DMS 273 treated with DMSO at 0.1 percent for 48 hours (cell line): Measurements from ENCODE around the gene KCNAB2.

ENCODE experiments used
- DNase-seq: peaks from one replicate; lab custom pipeline; 2025; lab: John Stamatoyannopoulos, UW

KCNAB2 gene

DNA sequence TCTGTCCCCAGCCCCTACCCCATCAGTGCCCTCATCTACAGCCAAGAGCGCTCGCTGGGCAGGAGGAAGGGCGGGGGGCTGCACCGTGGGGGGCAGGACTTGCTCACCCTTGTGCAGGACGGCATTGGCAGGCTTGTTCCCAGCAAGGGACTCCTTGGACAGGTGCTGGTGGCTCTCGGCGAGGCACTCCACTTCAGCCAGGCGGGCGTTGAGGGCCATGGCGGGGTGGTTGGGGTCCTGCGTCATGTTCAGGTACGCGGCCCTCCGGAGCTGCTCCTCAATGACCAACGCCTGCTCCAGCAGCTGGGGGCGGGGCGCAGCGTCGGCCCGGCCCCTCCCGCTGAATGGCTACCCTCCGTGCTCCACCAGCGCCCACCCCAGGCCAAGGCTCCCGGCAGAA, 64.0 kb downstream of the KCNAB2 start:
- DNase-seq, result no peak

DNA sequence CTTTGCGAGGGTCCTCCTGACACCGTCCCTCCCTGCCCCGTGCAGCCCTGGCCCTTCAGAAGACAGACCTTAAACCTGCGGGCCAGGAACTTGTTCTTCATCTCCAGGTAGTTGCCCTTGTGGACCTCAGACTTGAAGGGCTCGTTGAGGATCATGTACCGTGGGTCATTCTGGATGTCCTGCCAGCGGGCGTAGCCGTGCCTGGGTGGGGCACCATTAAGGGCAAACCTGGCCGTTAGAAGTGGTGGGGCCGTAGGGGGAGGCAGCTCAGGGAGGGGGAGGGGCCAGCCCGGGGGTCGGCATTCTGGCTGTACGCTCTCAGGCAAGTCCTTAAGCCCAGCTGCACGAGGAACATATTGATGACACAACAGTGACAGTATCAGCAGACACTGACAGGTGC, 64.6 kb downstream of the KCNAB2 start:
- DNase-seq, result no peak

DNA sequence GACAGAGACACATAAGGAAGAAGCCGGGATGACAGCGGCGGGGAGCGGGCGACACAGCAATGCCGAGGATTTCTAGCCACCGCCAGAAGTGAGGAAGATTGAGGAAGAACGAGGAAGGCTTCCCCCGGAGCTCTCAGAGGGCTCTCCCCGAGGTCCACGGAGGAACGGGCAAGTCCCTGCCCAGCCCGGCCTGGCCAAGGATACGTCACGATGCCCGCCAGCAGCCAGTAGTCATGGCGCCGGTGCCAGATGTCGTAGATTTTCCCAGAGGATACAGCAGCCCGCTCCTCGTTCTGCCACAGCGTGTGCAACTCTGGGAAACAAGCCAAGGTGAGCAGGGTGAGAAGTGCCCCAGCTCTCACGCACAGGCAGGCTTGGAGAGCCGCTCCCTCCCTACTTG, 65.9 kb downstream of the KCNAB2 start:
- DNase-seq, result peak; percentile 92

DNA sequence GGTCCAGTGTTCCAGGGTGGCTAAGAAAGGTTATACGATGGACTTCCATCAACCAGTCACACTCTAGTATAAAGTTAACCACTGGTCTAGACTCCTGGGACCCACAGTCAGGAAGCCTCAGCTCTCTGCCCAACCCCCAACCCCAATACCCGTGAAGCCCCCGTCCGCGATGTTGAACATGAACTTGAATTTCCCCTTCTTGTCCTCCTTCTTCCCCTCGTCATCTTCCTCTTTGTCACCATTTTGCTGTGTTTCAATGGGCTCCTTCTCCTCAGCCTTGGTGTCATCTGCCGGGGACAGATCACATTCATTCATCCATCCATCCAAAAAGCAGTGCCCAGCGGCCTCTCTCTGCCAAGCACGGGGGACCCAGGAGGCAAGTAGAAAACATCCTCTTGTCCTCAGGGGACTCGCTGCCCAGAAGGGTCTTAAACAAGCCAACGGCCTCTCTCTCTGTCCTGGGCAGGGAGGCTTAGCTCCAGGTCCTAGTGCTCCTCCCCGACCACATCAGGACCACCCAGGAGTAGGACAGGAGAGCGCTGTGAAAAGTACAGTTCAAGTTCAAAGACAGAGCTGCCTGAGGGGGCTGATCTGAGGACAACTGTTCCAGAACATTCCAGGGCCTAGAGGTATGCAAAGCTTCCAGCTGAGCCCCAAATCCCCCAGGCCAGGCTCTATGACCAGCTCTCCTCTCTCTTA, 66.5 kb downstream of the KCNAB2 start:
- no peak for DNase-seq

DNA sequence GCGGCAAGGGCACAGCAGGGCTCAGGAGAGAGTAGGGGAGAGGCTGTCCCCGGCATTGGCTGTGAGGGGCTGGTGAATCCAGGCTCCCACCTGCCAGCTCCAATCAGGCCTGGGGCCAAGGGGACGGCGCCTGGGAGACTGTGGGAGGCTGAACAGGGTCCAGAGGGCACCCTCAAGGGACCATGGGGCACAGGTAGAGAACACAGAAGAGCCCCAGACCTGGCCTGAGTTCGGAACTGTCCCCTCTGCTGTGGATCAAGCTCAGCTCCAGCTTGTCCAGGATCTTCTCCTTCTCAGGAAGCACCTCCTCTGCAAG, 67.0 kb downstream of the KCNAB2 start:
- no peak for DNase-seq

DNA sequence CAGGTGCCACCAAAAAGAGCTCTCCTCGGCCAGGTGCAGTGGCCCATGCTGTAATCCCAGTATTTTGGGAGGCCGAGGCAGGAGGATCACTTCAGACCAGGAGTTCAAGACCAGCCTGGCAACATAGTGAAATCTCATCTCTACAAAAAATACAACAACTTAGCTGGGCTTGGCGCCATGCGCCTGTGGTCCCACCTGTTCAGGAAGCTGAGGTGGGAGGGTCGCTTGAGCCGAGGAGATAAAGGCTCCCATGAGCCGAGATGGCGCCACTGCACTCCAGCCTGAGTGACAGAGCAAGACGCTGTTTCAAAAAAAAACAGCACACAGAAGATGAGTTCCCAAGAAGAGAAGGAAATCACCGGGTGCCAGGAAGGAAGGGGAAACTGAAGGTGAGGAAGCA, 67.4 kb downstream of the KCNAB2 start:
- no peak for DNase-seq

DNA sequence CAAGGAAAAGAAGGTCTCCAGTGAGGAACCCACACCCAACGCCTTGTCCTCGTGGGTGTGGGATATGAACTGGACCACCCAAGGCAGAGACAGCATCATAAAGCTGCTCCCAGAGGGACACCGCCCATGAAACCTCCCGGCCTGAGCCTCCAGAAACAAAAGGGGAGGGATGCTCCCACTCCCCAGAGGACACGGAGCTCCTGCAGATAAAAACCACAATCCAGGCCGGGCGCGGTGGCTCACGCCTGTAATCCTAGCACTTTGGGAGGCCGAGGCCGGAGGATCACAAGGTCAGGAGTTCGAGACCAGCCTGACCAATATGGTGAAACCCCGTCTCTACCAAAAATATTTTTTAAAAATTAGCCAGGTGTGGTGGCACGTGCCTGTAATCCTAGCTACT, 68.1 kb downstream of the KCNAB2 start:
- no peak for DNase-seq

DNA sequence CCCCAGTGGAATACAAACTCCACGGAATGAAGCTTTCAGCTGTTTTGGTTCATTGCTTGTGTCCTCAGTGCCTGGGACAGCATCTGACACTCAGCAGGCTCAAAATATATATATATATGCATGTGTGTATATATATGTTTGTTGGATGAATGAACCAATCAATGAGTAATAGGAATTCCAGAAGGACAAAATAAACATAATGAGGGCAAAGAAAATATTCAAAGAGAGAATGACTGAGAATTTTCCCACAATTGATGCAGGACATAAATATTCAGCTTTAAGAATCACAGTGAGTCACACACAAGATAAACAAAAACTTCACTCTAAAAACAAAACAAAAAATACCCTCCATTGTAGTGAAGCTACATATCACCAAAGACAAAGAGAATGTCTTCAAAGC, 70.4 kb downstream of the KCNAB2 start:
- DNase-seq, result no peak

DNA sequence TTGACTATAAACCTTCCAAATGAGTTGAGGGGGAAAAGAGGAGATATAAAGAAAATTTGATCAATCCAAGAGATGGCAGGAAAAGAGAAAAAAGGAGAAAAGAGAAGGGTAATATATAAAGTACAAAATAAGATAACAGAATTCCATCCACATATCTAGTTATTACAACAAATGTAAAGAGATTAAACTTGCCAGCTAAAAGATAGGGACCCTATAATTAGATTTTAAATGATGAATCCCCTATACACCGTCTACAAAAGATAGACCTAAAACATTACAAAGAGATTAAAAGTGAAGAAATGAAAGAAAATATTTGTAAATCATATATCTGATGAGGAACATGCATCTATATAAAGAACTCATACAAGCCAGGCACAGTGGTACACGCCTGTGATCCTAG, 71.4 kb downstream of the KCNAB2 start:
- no peak for DNase-seq

DNA sequence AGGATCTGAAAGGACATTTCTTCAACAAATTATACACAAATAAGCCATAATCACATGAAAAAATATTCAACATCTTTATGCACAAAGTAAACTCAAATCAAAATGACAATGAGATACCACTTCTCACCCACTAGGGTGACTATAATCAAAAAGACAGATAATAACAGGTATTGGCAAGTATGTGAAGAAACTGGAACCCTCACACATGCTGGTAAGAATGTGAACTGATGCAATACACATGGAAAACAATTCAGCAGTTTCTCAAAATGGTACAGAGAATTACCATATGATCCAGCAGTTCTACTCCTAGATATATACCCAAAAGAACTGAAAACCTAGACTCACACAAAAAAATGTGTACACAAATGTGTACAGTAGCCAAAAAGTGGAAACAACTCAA, 71.9 kb downstream of the KCNAB2 start:
- DNase-seq, result no peak

DNA sequence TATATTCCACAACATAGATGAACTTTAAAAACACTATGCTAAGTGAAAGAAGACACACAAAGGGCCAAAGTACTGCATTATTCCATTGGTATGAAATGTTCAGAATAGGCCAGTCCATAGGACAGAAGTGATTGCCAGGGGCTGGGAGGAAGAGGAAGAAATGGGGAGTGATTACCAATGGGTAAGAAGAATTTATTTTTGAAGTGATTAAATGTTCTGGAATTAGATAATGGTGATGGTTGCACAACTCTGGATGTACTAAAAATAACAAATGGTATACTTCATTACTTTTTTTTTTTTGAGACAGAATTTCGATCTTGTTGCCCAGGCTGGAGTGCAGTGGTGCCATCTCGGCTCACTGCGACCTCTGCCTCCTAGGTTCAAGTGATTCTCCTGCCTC, 72.7 kb downstream of the KCNAB2 start:
- no peak for DNase-seq

DNA sequence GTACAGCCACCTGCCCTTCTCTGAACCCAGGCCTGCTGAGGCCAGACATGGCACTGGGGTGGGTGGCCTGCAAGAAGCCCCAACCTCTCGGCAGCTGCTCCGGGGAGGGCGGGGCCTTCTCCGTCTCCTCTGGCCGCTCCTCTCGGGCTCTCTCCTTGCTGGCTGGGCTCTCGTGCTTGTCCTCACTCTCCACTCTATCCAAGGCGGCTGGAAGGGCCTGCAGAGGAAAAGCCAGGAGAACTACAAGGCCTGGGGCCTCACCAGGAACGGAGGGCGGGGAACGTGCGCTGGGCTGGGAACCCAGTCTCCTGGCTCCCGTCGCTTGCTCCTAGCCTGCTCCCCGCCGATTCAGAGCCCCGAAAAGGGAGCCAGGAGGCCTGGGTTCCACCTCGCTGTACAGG, 75.3 kb downstream of the KCNAB2 start:
- DNase-seq, result no peak

DNA sequence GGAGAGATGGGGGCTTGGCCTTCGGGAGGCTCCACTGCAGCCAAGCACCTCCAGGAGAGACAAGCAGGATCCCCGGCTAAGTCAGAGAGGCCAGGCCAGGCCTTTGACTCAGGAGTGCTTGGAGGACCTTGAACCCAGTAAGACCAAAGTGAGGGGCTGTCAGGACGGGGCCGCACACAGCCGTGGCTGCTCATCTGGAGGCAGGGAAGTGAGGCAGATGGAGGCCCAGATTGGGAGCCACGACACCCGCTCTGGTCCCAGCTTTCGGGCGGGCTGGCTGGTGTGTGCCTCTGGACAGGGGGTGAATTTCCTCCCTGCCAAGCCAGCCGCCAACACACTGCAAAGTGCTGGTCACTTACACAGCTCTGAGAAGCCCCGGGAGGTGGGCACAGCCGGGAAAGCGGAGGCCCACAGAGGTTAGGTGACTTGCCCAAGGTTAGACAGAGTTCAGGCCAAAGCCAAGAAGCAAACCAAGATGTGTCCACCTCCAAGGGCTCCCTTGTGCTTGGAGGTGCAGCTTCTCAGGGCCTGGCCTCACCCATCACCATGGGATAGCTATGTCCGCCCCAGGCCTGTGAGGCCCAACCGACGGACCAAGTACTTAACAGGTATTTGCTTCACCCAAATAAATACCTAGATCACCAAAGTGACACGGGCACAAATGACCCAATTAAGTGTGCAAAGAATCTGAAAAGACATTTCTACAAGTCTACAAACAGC, 76.1 kb downstream of the KCNAB2 start:
- DNase-seq, result no peak

DNA sequence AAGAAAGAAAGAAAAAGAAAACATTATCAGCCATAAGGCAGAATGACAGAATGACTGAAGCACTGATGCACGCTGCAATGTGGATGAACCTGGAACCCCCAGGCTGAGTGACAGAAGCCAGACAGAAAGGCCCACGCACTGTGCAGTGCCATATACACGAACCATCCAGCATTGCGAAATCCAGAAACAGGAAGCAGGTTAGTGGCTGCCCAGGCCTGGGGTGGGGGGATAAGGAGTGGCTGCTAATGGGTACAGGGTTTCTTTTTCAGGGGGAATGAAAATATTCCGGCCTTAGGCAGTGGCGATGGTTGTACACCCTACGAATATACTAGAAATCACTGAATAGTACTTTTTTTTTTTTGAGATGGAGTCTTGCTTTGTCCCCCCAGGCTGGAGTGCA, 77.4 kb downstream of the KCNAB2 start:
- DNase-seq, result no peak

DNA sequence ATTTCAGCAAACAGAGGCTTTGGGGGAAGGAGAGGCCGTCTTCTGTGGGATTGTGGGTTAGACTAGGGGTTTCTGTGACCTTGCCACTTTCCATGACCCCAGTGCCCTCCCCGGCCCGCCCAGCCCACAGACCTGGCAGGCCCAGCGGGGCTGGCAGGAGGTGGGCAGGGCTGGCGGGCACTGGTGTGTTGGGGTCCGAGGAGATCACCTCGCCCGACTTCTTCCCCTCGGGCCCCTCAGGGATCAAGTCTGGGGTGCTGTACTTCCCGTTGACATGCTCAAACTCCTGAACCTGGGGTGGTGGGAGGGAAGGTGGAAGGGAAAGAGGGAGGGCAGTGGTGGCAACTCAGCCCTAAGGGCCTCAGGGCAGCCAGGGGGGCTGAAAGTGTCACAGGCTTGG, 78.1 kb downstream of the KCNAB2 start:
- DNase-seq, result no peak

DNA sequence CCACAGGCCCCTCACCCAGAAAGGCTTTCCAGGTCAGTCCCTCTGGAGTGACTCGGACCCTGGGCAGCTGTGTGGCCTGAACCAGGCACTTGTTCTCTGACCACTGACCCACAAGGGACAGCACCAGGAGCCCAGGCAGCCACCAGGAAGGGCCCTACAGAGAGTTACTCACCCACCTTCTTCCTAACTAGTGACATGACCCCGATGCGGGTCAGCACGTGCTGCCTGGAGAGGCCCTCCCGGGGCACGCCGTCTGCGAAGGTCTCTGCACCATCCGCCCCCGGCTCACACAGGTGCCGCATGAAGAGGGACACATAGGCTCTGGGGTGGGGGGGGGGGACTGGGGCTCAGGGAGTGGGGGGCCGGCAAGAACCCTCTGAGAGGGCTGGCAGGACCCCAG, 78.7 kb downstream of the KCNAB2 start:
- DNase-seq, result no peak

DNA sequence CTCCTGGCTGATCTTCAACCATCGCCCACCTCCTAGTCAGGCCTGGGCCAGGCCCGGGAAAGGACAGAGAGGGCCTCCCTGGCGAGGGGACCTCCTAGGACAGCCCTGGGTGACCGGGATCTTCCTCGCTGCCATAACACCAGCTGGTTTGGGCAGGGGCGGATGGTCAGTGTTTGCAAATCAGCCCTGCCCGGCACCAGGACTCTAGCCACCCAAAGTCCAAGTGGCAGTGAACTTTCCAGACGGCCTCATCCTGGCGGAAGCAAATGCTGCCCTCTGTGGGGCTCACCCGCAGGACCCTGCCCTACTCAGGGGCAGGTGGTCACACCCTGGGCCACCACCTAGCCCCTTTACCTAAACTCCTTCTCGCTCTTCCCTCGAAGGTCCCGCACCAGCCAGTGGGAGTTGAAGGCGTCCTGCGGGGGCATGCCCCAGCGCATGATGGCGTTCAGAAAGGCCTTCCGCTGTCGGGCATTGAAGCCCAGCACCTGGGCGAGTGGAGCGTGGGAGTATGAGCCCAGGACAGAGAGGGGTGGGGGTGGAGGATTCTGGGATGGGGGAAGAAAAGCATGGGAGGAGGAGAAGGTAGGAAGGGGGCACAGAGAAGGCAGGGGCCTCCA, 79.2 kb downstream of the KCNAB2 start:
- DNase-seq, result no peak

DNA sequence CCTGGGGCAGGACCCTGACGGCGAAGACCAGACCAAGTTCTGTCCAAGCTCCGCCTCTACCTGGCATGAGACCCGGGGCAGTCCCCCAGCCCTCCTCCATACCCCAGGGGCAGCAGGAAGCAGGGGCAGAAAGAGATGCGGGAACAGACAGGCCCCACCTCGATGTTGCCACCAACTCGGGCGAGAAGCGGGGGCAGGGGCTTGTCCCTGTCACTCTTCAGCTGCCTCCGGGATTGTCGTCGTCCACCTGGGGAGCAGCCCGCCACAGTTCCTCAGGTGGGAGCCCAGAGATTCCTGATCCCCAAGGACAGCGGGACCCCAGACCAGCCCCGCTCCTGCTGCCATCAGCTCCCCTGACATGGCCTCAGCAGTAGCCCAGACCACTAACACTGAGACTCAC, 79.7 kb downstream of the KCNAB2 start:
- DNase-seq, result no peak

DNA sequence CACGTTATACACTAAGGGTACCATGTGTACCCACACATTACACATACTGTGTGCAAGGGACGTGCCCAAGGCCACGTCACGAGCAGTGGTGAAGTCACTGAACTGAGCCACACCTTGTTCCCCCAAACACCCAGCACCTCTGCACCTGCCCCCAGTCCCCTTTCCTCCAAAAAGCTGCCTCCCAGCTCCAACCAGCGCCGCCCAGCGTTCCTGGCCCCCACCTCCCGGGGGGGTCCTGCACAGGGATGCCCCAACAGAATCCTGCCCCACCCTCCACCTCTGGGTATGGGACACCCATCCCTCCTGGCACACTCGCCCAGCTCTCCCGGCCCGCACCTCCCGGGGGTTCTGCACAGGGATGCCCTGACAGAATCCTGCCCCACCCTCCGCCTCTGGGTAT, 80.3 kb downstream of the KCNAB2 start:
- DNase-seq, result no peak

DNA sequence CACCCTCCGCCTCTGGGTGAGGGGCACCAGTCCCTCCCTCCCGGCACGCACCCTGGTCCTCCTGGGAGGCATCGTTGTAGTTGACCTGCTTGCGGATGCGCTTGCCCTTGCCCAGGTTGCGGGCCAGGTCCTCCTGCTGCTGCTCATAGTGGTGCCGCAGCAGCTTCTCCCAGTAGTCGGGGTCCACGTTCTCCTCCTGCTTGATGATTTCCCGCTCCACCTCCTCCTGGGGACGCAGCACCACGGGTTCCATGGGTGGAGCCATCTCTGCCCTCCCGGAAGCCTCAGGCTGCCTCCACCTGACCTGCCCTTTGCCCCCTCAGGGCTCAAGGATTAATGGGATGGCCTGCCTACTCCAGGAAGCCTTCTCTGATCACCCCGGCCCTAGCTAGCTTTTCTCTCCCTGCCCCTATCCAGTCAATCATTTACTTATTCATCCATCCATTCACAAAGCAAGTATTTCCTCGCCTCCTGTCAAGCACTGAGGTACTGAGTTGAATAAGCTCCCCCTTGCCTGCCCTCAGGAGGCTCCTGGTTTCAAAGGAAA, 80.9 kb downstream of the KCNAB2 start:
- no peak for DNase-seq

DNA sequence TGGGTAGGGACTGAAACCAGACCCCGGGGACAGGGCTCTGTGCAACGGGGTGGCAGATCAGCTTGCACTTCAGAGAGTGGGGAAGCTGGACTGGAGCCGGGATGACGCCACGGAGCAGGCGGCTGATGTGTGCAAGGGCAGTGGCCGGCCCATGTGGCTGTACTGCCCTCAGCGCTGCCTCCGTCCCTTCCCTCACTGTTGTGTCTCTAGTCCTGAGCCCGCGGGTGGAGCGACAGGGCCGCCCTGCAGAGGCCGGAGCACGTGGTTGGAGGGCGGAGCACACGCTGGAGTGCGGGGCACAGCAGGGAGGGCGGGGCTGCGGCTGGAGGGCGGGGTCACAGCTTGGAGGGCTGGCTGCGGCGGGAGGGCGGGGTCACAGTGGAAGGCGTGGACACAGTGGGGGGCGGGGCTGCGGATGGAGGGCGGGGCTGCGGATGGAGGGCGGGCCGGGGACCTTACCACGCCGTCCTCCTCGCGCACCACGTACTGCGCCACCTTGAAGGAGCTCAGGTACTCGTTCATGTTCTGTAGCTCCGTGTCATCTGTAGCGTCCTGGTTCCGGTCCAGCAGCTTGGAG, 82.0 kb downstream of the KCNAB2 start:
- DNase-seq, result no peak

DNA sequence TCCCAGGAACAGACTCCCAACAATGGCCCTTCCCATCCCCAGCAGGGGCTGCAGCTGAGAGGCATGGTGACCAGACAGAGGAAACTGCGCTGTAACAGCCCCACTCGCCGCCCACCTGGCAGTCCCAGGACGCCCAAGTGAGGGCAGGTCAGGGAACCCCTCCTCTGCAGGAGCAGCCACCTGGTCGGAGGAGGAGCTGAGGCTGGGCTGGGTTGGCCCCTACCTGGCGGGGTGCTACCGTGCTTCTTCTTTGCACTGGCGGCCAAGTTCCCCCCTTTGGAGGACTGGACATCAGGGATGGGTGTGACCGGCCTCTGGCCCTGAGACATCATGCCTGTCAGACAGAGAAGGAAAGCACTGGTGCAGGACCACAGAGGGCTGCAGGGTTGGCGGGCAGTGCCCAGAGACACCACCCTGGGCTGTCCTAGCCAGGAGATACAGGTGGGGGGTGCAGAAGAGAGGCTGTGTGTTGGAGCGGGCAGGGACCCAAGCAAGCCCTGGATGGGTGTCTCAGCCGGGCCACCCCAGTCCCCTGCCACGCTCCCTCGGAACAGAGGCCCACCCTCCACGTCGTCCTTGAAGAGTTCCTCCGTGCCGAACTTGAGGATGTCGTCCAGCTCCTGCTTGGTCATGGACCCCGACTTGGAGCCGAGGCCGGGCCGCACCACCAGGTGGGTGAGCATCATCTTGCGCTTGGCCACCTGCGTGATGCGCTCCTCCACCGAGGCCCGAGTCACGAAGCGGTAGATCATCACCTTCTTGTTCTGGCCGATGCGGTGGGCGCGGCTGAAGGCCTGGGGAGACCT, 82.8 kb downstream of the KCNAB2 start:
- DNase-seq, result no peak
